Erythroblast (primary cell): ENCODE data around the gene THAP3.

Experiments used
- GATA1 ChIP-seq: IDR thresholded peaks from 2 replicates; pipeline ENCODE4 v1.6.1; 2011; ENCODE audit warnings: low read depth, mild to moderate bottlenecking, control low read depth, low read length, moderate library complexity
- POLR2A ChIP-seq: IDR thresholded peaks from 2 replicates; pipeline ENCODE4 v1.6.1; 2011; ENCODE audit warnings: mild to moderate bottlenecking, low read length

DNA sequence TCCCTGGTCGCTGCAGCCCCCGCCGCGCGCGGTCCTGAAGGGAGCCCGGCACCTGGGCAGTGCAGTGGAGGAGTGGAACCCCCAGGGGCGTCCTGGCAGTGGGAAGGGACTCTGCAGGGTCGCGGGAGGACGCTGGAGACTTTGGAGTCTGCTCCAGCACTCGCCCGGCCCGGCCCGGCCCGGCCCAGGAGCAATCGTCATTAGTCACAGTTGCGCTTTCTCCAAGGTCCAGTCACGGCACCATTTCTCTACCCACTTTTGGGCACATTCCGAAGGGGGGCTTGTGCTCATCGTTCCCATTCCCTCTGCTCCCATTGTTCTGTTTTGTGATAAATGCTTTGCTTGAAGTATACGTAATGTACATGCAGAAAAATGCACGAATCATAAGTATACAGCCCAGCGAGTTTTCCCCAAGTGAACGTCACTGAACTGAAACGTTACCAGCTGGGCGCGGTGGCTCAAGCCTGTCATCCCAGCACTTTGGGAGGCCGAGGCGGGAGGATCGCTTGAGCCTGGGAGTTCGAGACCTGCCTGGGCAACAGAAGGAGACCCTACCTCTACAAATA lies 999 bp downstream of the THAP3 start:
- no peak for TF ChIP-seq POLR2A
- no peak for TF ChIP-seq GATA1
